ENCODE measurements around the gene ATP2B2. TPM values are rescaled to one million over a fixed set of nuclear protein-coding genes. Genes with fewer than 3 reads are reported as not detected.

The ATP2B2 gene
- total and polyA plus RNA-seq, 2 experiments from 2014 or later = 0.66 to 1.8 TPM

DNA sequence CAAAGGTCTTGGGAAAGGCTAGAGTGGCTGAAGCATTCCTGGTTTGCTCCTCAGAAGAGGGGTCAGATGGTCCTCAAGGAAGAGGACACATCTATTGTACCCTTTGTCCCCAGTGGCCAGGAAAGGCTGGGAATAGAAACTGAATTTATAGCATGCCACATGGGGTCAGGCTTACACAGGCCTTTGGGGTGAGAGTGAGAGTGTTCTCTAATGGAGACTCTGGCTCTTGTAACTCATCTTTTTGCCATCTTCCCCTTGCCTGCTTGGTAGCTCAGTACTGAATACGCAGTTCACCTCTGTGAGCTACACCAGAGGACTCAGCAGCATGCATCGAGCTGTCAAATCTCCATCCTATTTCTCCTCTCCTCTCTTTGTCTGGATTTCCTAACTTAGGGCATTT is 87.5 kb downstream of the ATP2B2 start:
- H3K4me3 ChIP-seq = no peak overlapping the region
- no peaks in the 10 kb centered on the region for H3K36me3 ChIP-seq (replicated peaks; ENCODE audit: insufficient read depth, low read depth)
- no peaks in the 10 kb centered on the region for H3K9me2 ChIP-seq (replicated peaks; ENCODE audit: insufficient read depth)
- no peaks in the 10 kb centered on the region for H3K9me3 ChIP-seq (ENCODE audit: low read depth)
- H3K27me3 ChIP-seq = no peaks in the 10 kb centered on the region
- H3K79me2 ChIP-seq = no peaks in the 10 kb centered on the region
- no peaks in the 10 kb centered on the region for H4K20me1 ChIP-seq (ENCODE audit: insufficient read depth, poor library complexity, severe bottlenecking)
- no peak overlapping the region for H3K4me2 ChIP-seq
- no peak for DNase-seq (ENCODE audit: low spot score)
- H3K4me1 ChIP-seq (ENCODE audit: insufficient read depth) = no peaks in the 10 kb centered on the region
- no peak overlapping the region for H3K27ac ChIP-seq
- no peak for TF ChIP-seq EZH2 (IDR thresholded peaks at IDR 0.05; ENCODE audit: borderline replicate concordance)
- TF ChIP-seq EZH2phosphoT487 (IDR thresholded peaks at IDR 0.05; ENCODE audit: low read depth, severe bottlenecking, unreplicated experiment) = no peak
- TF ChIP-seq CTCF (IDR thresholded peaks at IDR 0.05; ENCODE audit: poor library complexity) = no peak
- no peak overlapping the region for H2AFZ ChIP-seq
- 97% methylated on average over 2 of the region's 2 CpGs for WGBS (ENCODE audit: low lambda C conversion rate, missing lambda C conversion rate)

GRCh38 chr3:10416730-10417300 is 88.6 kb downstream of the ATP2B2 start:
- Histone ChIP-seq H4K20me1 (ENCODE audit: insufficient read depth, poor library complexity, severe bottlenecking) (no peaks in the 10 kb centered on the region), H3K4me2 (no peak overlapping the region), H3K9me2 (replicated peaks; ENCODE audit: insufficient read depth) (no peaks in the 10 kb centered on the region), H3K36me3 (replicated peaks; ENCODE audit: insufficient read depth, low read depth) (no peaks in the 10 kb centered on the region), H3K27me3 (no peaks in the 10 kb centered on the region), H3K9me3 (ENCODE audit: low read depth) (no peaks in the 10 kb centered on the region), H3K79me2 (no peaks in the 10 kb centered on the region), H3K4me1 (ENCODE audit: insufficient read depth) (no peaks in the 10 kb centered on the region), H3K4me3 (no peak overlapping the region), H3K27ac (no peak overlapping the region), H2AFZ (no peak overlapping the region)
- no peak for DNase-seq (ENCODE audit: low spot score)
- TF ChIP-seq CTCF (IDR thresholded peaks at IDR 0.05; ENCODE audit: poor library complexity) = no peak
- no peak for TF ChIP-seq EZH2phosphoT487 (IDR thresholded peaks at IDR 0.05; ENCODE audit: low read depth, severe bottlenecking, unreplicated experiment)
- no peak for TF ChIP-seq EZH2 (IDR thresholded peaks at IDR 0.05; ENCODE audit: borderline replicate concordance)
- WGBS (ENCODE audit: low lambda C conversion rate, missing lambda C conversion rate) = 77% methylated on average over 14 of the region's 19 CpGs

GRCh38 chr3:10413041-10413440 is 92.3 kb downstream of the ATP2B2 start:
- Histone ChIP-seq H3K9me2 (replicated peaks; ENCODE audit: insufficient read depth) (no peaks in the 10 kb centered on the region), H3K27me3 (no peaks in the 10 kb centered on the region), H3K36me3 (replicated peaks; ENCODE audit: insufficient read depth, low read depth) (no peaks in the 10 kb centered on the region), H4K20me1 (ENCODE audit: insufficient read depth, poor library complexity, severe bottlenecking) (no peaks in the 10 kb centered on the region), H3K4me3 (no peak overlapping the region), H3K4me1 (ENCODE audit: insufficient read depth) (no peaks in the 10 kb centered on the region), H3K27ac (no peak overlapping the region), H2AFZ (no peak overlapping the region), H3K9me3 (ENCODE audit: low read depth) (no peaks in the 10 kb centered on the region), H3K79me2 (no peaks in the 10 kb centered on the region), H3K4me2 (no peak overlapping the region)
- TF ChIP-seq CTCF (IDR thresholded peaks at IDR 0.05; ENCODE audit: poor library complexity) (no peak), EZH2 (IDR thresholded peaks at IDR 0.05; ENCODE audit: borderline replicate concordance) (no peak), EZH2phosphoT487 (IDR thresholded peaks at IDR 0.05; ENCODE audit: low read depth, severe bottlenecking, unreplicated experiment) (no peak)
- no peak for DNase-seq (ENCODE audit: low spot score)
- 95% methylated on average over 4 of the region's 4 CpGs for WGBS (ENCODE audit: low lambda C conversion rate, missing lambda C conversion rate)
